AG04449 (cell line): ENCODE measurements around the gene ANKH.

Source experiments
- CTCF ChIA-PET: fragments of 350-600 bp; formaldehyde crosslinking; extraction: SDS; loops from one replicate; lab custom pipeline; 2021; ENCODE audit warnings: antibody characterized with exemption; lab: Yijun Ruan, JAX
- POLR2A ChIA-PET: fragments of 400-600, 350-600 bp; formaldehyde crosslinking; extraction: SDS; loops from one replicate; lab custom pipeline; 2020; ENCODE audit warnings: antibody characterized with exemption, inconsistent platforms; lab: Yijun Ruan, JAX
- DNase-seq: peaks from one replicate; pipeline ENCODE4 v3.0.0-alpha.2; 2010; ENCODE audit warnings: low read depth, low spot score
- H3K4me3 ChIP-seq: 2 replicates; pipeline ENCODE4 v1.5.1; 2011; ENCODE audit warnings: low read depth, mild to moderate bottlenecking, control low read depth, low read length
- CTCF ChIP-seq: IDR thresholded peaks from one replicate; pipeline ENCODE4 v1.5.1; 2011; ENCODE audit warnings: mild to moderate bottlenecking, moderate library complexity, low read length, control low read depth, inconsistent platforms; ENCODE audit not compliant: insufficient read depth; ENCODE audit errors: missing control alignments

ANKH gene

DNA sequence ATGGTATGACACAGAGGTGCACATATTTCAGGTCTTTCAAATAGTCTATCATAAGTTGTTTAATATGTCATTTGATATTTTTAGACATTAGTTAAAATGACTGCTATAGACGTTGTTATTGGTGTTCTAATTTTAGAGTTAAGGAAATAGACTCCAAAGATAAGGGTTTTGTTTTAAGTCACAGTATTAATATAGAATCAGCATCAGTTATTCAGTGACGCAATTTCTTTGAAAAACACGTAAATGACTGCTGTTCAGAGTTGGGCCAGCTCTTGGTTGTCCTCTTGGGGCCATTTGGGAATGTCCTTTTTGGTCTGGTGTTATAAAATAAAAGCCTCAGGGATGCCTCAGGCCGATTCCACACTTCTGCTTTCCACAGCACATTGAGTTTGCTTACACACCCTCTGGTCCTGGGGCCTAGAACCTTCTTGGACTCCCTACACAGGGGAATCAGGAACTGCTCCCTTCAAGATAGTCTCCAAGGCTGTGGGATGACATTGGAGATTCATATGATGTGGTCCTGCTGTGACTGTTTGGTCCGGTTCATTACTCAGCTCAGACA lies 192.7 kb downstream of the ANKH start:
- CTCF ChIA-PET: interaction anchor here (1.0 to 2.1 kb wide), 3 partner anchors 11 to 324 kb away, joined by 3 to 7 read pairs (median 5); no protein-coding TSS in a partner anchor
- no peak overlapping the region for H3K4me3 ChIP-seq
- no peak for TF ChIP-seq CTCF
- DNase-seq: no peak
- POLR2A ChIA-PET: no interaction called here

DNA sequence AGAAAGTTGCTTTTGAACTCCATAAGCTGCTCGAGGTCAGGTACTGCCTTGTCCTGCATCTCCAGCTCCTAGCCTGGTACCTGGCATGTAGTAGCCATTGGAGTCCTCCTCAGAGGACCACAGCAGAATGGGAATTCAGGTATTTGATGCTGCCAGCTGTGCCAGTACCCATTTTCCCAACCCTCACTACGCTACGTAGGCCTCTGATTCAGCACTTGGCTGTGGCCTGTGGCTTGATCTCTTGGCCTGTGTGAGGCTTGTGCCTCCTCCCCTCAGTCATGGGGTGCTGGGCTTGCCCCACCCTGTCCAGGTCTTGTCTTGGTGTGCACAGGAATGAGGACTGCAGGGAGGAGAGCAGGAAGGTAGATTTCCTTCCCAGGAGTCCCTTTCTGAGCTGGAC lies 195.3 kb downstream of the ANKH start:
- no peak for TF ChIP-seq CTCF
- CTCF ChIA-PET: interaction anchor here (1.0 to 6.1 kb wide), 4 partner anchors 9 to 337 kb away, joined by 3 to 51 read pairs (median 5); no protein-coding TSS in a partner anchor
- H3K4me3 ChIP-seq: no peak overlapping the region
- POLR2A ChIA-PET: no interaction called here
- no peak for DNase-seq

DNA sequence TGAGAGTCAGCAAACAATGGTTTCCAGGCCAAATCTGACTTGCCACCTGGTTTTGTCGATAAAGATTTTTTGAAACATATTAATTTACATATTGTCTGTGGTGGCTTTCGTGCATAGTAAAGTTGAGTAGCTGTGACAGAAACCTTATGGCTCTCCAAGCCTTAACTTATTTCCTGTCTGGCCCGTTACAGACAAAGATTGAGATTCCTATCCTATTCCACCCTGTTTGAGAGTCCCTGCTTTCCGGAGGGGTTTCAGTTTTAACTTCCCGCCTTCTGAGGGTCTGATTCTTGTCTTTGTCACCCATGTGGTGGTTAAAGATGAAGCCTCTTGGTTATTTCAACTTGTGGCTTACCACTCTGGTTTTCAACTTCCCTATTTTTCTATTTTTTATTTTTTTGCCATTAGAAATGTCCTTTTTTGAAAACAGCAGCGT lies 195.7 kb downstream of the ANKH start:
- TF ChIP-seq CTCF: no peak
- POLR2A ChIA-PET: interaction anchor here (0.7 kb wide), 1 partner anchor 82 kb away, joined by 3 read pairs; no protein-coding TSS in a partner anchor
- no peak overlapping the region for H3K4me3 ChIP-seq
- no peak for DNase-seq
- CTCF ChIA-PET: interaction anchor here (1.0 to 6.1 kb wide), 6 partner anchors 9 to 338 kb away, joined by 3 to 51 read pairs (median 6); no protein-coding TSS in a partner anchor

DNA sequence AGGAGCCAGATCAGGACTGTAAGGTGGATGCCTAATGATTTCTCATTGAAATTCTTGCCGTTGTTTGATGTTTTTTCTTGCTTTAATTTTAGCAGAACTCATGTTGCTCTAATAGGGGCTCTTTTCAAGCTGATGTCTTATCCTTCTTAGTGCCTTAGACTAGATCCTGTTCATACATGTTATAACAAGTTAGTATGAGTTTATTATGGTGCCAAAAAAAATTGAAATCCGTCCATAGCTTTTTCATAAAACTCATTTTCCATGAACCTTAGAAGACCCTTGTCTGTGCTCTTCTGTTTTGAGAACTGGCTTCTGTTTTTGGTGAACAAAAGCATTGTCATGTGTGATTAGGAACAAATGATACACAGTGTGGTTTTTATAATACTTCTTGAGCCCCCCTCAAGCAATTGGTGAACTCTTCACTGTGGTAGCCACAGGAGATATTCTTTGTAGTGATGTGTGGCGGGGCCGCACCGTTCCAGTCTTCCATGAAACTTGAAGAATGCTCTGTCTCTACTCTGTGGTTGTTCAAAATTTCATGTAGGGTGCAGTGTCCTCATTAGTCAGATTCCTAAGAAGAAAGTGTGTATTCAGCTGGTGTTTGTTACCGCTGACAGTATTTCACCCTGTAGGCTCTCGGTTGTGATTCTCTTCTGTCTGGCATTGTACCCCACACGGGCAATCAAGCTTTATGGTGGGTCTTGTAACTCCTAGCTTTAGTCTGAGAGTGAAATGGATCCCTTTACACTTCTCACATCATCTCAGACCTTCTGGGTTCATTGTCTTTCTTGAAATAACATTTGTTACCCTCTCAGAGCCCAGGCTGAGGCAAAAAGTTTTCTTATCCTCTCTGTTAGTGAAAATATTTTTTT lies 196.4 kb downstream of the ANKH start:
- TF ChIP-seq CTCF: no peak
- POLR2A ChIA-PET: interaction anchor here (0.7 kb wide), 1 partner anchor 83 kb away, joined by 3 read pairs; no protein-coding TSS in a partner anchor

DNA sequence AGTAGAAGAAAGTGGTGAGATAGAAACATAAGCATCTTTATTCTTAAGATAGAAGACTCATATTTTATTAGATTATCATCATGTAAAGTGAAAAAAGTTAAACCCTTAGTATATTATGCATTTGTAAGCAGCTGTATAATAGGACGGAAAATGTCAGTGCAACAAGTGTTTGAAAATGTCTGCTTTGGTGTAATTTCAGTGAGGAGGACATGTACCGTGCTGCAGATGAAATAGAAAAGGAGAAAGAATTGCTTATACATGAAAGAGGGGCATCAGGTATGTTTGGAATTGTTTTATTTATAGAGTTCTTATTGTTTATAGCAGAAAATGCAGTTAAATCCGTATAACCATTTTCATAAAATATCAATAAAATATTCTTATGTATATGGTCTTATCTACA lies 198.1 kb downstream of the ANKH start:
- CTCF ChIA-PET: interaction anchor here (1.2 to 6.1 kb wide), 4 partner anchors 12 to 327 kb away, joined by 3 to 51 read pairs (median 6); no protein-coding TSS in a partner anchor
- no peak overlapping the region for H3K4me3 ChIP-seq
- POLR2A ChIA-PET: no interaction called here
- TF ChIP-seq CTCF: no peak
- no peak for DNase-seq

More for the DNA sequence above, 196.4 kb downstream of the ANKH start:
- H3K4me3 ChIP-seq: no peak overlapping the region
- no peak for DNase-seq
- CTCF ChIA-PET: interaction anchor here (1.0 to 6.1 kb wide), 6 partner anchors 8 to 339 kb away, joined by 3 to 51 read pairs (median 6); no protein-coding TSS in a partner anchor
